ENCODE measurements around the gene SLC24A3. TPM values are rescaled to one million over a fixed set of nuclear protein-coding genes. Genes with fewer than 3 reads are reported as not detected.

The SLC24A3 gene
- total RNA-seq, 1 experiment from 2014 or later: not detected

DNA sequence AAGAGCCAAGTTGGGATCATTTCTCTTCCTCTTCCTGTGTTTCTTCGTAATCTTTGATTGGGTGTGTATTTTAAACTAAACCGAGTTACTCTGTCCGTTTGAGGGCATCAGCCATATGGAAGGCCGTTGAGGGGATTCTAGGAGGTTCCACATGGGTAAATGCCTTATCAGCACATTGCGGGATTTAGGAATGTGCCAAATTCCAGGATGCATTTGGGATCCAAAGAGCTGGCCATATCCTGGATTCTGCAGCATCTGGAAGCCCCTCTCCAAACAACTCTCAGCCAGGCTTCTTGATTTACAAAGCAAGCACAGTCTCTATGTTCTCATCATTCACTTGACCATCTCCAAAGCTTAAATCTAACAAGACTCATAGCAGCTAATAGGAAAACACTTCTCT lies 478.0 kb downstream of the SLC24A3 start:
- ATAC-seq (no peak), DNase-seq (ENCODE audit: low read depth, low spot score) (no peak)
- no peak overlapping the region for H3K27ac ChIP-seq (ENCODE audit: low read length)
- ChIA-PET CTCF (interaction anchor here (0.6 kb wide), 1 partner anchor 271 kb away, joined by 4 read pairs; no protein-coding TSS in a partner anchor), POLR2A (no interaction called here)
- no TSS peak for BruUV-seq (replicated peaks)
- intact Hi-C loops (cut with micrococcal nuclease; ENCODE audit: unreplicated experiment) (loop anchor here (5.0 kb wide), 4 partner anchors 92 to 297 kb away; no protein-coding TSS in a partner anchor), in situ Hi-C loops (cut with HindIII; ENCODE audit: low pct_unique_long_range_greater_than_20kb, low sequenced_read_pairs) (no loop called here)
- H3K9me3 ChIP-seq (ENCODE audit: control insufficient read depth, insufficient read depth, low read depth, low read length): peaks cover 3% of the 10 kb centered on the region; the same call in 1 of the 2 replicates
- no peaks in the 10 kb centered on the region for H3K27me3 ChIP-seq (ENCODE audit: control insufficient read depth, insufficient read depth, low read length)
- H3K36me3 ChIP-seq (ENCODE audit: control insufficient read depth, insufficient read depth, low read length): no peaks in the 10 kb centered on the region
- TF ChIP-seq SIN3A (IDR thresholded peaks at IDR 0.05; ENCODE audit: borderline replicate concordance, insufficient read depth, low read depth, low read length): no peak
- TF ChIP-seq TCF7L2 (IDR thresholded peaks at IDR 0.05; ENCODE audit: low read depth, low read length): no peak
- no peak for TF ChIP-seq POLR2AphosphoS5 (IDR thresholded peaks at IDR 0.05; ENCODE audit: low read depth, low read length)
- TF ChIP-seq, protein P1, sequence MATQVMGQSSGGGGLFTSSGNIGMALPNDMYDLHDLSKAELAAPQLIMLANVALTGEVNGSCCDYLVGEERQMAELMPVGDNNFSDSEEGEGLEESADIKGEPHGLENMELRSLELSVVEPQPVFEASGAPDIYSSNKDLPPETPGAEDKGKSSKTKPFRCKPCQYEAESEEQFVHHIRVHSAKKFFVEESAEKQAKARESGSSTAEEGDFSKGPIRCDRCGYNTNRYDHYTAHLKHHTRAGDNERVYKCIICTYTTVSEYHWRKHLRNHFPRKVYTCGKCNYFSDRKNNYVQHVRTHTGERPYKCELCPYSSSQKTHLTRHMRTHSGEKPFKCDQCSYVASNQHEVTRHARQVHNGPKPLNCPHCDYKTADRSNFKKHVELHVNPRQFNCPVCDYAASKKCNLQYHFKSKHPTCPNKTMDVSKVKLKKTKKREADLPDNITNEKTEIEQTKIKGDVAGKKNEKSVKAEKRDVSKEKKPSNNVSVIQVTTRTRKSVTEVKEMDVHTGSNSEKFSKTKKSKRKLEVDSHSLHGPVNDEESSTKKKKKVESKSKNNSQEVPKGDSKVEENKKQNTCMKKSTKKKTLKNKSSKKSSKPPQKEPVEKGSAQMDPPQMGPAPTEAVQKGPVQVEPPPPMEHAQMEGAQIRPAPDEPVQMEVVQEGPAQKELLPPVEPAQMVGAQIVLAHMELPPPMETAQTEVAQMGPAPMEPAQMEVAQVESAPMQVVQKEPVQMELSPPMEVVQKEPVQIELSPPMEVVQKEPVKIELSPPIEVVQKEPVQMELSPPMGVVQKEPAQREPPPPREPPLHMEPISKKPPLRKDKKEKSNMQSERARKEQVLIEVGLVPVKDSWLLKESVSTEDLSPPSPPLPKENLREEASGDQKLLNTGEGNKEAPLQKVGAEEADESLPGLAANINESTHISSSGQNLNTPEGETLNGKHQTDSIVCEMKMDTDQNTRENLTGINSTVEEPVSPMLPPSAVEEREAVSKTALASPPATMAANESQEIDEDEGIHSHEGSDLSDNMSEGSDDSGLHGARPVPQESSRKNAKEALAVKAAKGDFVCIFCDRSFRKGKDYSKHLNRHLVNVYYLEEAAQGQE (IDR thresholded peaks at IDR 0.05; ENCODE audit: insufficient read depth in 1 of 2, low read depth in 2 of 2, low read length in 1 of 2): no peak
- TF ChIP-seq, protein P2, sequence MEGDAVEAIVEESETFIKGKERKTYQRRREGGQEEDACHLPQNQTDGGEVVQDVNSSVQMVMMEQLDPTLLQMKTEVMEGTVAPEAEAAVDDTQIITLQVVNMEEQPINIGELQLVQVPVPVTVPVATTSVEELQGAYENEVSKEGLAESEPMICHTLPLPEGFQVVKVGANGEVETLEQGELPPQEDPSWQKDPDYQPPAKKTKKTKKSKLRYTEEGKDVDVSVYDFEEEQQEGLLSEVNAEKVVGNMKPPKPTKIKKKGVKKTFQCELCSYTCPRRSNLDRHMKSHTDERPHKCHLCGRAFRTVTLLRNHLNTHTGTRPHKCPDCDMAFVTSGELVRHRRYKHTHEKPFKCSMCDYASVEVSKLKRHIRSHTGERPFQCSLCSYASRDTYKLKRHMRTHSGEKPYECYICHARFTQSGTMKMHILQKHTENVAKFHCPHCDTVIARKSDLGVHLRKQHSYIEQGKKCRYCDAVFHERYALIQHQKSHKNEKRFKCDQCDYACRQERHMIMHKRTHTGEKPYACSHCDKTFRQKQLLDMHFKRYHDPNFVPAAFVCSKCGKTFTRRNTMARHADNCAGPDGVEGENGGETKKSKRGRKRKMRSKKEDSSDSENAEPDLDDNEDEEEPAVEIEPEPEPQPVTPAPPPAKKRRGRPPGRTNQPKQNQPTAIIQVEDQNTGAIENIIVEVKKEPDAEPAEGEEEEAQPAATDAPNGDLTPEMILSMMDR (IDR thresholded peaks at IDR 0.05): no peak
- no peak overlapping the region for H3K4me3 ChIP-seq (ENCODE audit: low read depth in 2 of 2, low read length in 2 of 2)
- H3K4me1 ChIP-seq (ENCODE audit: control insufficient read depth, insufficient read depth, low read length): peaks cover 6% of the 10 kb centered on the region

DNA sequence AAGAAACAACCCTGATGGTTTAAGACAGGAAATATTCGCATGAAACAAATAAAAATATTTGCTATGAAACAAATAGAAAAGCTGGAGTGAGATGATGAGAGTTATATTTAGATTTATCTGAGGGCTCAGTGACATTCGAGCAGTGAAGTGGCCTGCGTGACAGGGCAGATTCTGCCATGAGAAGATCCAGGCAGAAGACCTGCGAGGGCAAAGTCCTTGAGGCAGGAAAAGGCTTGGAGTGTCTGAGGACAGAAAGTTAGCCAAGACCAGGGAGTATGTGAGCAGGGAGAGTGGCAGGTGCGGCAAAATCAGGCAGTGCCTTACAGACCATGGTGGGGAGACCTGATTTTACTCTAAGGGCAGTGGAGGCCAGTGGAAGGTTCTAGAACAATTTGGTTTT lies 478.7 kb downstream of the SLC24A3 start:
- no peak for ATAC-seq
- DNase-seq (ENCODE audit: low read depth, low spot score): no peak
- Histone ChIP-seq H3K9me3 (ENCODE audit: control insufficient read depth, insufficient read depth, low read depth, low read length) (peaks cover 3% of the 10 kb centered on the region; the same call in 1 of the 2 replicates), H3K27me3 (ENCODE audit: control insufficient read depth, insufficient read depth, low read length) (no peaks in the 10 kb centered on the region), H3K4me3 (ENCODE audit: low read depth in 2 of 2, low read length in 2 of 2) (no peak overlapping the region), H3K36me3 (ENCODE audit: control insufficient read depth, insufficient read depth, low read length) (no peaks in the 10 kb centered on the region), H3K4me1 (ENCODE audit: control insufficient read depth, insufficient read depth, low read length) (peaks cover 6% of the 10 kb centered on the region), H3K27ac (ENCODE audit: low read length) (peak overlapping the region; percentile 20; the same call in 1 of the 2 replicates)
- intact Hi-C loops (cut with micrococcal nuclease; ENCODE audit: unreplicated experiment) (loop anchor here (5.0 kb wide), 4 partner anchors 91 to 296 kb away; no protein-coding TSS in a partner anchor), in situ Hi-C loops (cut with HindIII; ENCODE audit: low pct_unique_long_range_greater_than_20kb, low sequenced_read_pairs) (no loop called here)
- ChIA-PET POLR2A (no interaction called here), CTCF (interaction anchor here (0.6 kb wide), 1 partner anchor 271 kb away, joined by 4 read pairs; no protein-coding TSS in a partner anchor)
- TF ChIP-seq TCF7L2 (IDR thresholded peaks at IDR 0.05; ENCODE audit: low read depth, low read length) (no peak), POLR2AphosphoS5 (IDR thresholded peaks at IDR 0.05; ENCODE audit: low read depth, low read length) (no peak), SIN3A (IDR thresholded peaks at IDR 0.05; ENCODE audit: borderline replicate concordance, insufficient read depth, low read depth, low read length) (no peak)
- TF ChIP-seq, protein P2 (IDR thresholded peaks at IDR 0.05): no peak
- TF ChIP-seq, protein P1 (IDR thresholded peaks at IDR 0.05; ENCODE audit: insufficient read depth in 1 of 2, low read depth in 2 of 2, low read length in 1 of 2): no peak
- no TSS peak for BruUV-seq (replicated peaks)

Data from Panc1 (cell line).